Measurements from ENCODE around the gene ATG13. TPM values are rescaled to one million over a fixed set of nuclear protein-coding genes. Genes with fewer than 3 reads are reported as not detected.

The ATG13 gene
- total and polyA plus RNA-seq, 2 of the 8 experiments (the other 6 are each of a cell fraction or from before 2014, with no cell fraction given): 65.0 to 77.4 TPM

DNA sequence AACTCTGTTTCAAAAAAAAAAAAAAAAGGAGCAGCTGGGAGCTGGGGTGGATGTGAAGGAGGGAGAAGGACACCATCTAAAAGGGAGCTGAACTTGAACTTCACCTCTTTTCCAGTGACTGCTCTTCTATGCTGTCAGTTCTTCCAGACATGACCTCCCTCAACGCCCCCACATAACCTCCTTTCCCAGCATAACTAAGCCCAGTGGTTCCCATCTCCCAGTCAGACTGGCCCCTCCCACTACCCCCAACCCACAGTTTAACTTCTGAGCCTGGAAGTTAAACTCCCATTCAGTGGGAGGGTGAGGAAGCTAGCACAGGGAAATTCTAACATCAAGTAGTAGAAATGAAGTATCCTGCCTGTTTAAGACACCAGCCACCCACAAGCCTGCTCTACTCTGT is 81.2 kb downstream of the ATG13 start (continued):
- no peak for TF ChIP-seq RBBP5 (IDR thresholded peaks at IDR 0.05; ENCODE audit: borderline replicate concordance, low read depth, low read length)
- TF ChIP-seq EZH2 (IDR thresholded peaks at IDR 0.05; ENCODE audit: low read depth, low read length, severe bottlenecking): no peak
- TF ChIP-seq FOSL1 (IDR thresholded peaks at IDR 0.05; ENCODE audit: insufficient read depth, low read depth, low read length): no peak
- TF ChIP-seq KDM5A (IDR thresholded peaks at IDR 0.05; ENCODE audit: low read length): no peak

All from H1 (cell line).